GM21423 (cell line): Measurements from ENCODE around the gene VPS13D.
A peak's percentile ranks its signal among the peaks of the same experiment; 100 is the strongest.

Source experiments
- ATAC-seq: cut with Tn5 transposase; IDR thresholded peaks from one replicate; pipeline ENCODE4 v1.9.1; 2021; ENCODE audit warnings: mild to moderate bottlenecking, moderate library complexity; ENCODE audit not compliant: unreplicated experiment

VPS13D gene

DNA sequence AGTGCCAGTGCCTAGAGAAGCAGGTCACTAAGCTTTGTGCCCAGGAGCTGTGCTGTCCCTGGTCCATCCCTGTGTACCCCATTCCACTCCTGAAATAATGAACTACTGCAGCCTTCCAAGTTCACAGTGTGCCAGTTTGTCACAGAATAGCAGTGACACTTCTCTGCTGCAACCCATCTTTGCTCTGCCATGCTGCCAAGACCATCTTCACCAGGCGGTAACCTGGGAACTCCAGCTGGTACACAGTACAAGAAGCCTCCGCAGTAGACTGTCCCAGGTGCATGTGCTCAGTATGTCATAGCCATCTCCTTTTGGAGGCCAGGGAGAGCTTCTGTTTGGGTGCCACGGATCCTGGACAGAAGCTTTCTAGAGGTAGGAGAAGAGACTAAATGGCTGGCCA lies 250.2 kb downstream of the VPS13D start:
- ATAC-seq = no peak

DNA sequence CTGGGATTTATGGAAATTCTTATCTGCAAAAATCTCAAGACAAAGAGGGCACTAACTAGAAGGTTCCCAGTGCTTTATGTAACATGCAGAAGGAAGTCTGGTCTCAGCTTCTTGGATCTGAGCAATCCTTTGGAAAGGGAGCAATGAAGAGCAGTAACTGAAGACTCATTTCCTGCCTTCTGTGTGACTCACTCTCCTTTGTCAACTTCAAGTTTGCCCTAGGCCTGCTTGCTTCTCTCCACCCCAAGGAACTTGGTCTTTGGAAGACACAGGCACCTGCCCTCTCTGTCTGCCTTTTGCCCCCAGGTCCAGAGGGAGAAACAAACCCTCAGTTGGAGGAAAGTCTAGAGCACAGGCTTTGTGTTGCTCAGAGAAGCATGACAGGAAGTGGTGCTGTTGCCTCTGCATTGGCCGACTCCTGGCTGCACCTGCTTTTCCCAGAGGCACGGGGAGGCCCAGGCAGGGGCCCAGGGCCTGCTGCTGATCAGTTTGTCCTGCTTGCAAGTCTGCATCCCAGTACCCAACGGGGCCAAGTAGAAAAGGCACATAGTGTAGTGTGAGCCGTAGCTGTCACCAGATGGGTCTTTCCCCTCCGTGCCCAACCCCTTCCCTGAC lies 251.0 kb downstream of the VPS13D start:
- peak; percentile 43 for ATAC-seq

- no peak for ATAC-seq
Measured at GRCh38 chr1:12481928-12482327, 252.1 kb downstream of the VPS13D start.

GRCh38 chr1:12482988-12483387 lies 253.2 kb downstream of the VPS13D start:
- no peak for ATAC-seq

GRCh38 chr1:12485231-12486058 lies 255.6 kb downstream of the VPS13D start:
- ATAC-seq = no peak

DNA sequence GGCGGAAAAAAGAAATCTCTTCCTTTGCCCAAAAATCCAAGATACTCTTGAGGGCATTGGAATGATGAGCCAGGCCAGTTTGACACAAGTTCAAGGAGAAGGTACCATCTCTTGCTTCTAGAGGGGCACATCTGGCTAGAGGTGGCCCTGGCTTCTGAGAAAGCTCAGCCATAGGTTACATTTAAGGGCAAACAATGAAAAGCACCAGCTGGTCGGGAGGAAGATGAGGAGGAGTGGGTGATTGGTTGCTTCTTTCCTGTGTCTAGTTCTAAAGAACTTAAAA lies 256.2 kb downstream of the VPS13D start:
- ATAC-seq = no peak

DNA sequence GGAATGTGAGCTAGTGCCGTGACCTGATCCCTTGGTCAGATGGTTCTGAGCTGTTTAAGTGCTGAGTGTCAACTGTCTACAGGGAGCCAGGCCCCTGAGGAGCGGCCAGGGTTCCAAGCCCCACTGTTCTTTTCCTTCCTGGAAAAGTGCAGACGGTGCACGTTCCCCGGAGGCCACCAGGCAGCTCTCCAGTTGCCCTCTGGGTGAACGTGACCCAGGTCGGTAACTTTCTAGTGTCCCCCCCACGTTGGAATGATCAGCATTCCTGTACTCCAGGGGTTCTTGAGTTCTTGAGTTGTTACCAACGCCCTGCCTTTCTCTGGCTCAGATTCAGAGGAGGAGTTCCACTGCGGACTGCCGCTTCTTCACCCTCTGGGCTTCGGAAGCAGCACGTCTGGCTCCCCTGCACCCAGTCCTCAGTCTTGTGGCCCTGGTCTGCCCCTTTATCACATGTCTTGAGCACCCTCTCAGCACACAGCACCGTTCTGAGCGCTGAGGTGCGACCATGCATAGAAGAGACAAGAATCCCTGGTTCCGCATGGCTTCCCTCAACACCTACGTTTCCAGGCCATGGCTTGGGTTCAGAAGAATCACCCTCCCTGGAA lies 256.7 kb downstream of the VPS13D start:
- no peak for ATAC-seq

GRCh38 chr1:12487520-12487919 lies 257.7 kb downstream of the VPS13D start:
- ATAC-seq = no peak

DNA sequence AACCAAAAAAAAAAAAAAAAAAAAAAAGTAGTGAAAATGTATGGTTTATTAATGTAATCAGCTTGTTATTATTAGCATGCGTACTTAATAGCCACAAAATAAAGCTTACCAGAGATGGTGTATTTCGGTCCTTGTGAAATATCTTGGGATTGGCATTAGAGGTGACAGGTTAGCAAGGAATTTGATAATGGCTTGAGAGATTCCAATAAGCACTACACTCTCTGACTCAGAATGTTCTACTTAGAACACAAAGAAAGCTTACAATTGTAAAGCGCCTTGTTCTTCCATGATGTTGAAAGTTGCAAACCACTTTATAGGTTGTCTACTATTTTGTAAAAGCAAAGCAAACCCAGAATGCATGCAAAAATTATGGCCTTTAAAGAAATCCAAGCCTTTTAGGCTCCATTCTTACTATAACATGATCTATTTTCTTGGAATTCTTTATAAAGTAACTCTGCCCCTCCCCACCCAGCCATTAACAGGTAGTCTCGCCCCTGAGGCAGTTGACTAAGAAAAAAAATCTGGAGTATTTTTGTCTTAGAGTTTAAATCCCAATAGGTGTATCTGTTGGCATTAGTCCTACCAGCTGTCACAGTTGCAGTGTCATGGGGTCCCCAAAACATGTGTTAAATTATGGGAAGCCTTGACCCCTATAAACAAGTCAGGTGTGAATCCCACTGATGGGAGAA lies 259.0 kb downstream of the VPS13D start:
- no peak for ATAC-seq

- ATAC-seq = no peak
Measured at GRCh38 chr1:12490532-12491142, 260.8 kb downstream of the VPS13D start.

GRCh38 chr1:12491656-12492055 lies 261.8 kb downstream of the VPS13D start:
- no peak for ATAC-seq

DNA sequence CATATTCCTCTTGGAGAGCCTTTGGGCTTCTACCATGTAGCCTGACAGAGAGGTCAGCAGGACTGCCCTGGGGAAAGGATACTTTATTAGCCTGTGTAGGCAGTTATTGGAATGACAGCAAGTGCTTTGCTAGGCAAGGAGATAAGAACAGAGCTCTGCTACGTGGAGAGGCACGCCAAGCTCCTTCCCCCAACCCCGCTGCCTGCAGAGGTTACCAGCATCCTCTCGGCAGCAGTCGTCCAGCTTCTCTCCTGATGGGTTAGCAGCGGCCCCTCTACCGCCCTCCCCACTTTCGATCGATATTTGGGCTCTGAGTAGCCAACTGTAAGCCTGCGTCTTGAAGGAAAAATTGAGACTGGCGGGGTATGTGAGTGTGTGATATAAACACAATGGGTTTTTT lies 265.9 kb downstream of the VPS13D start:
- no peak for ATAC-seq

- no peak for ATAC-seq
Measured at GRCh38 chr1:12496154-12496961, 266.5 kb downstream of the VPS13D start.

DNA sequence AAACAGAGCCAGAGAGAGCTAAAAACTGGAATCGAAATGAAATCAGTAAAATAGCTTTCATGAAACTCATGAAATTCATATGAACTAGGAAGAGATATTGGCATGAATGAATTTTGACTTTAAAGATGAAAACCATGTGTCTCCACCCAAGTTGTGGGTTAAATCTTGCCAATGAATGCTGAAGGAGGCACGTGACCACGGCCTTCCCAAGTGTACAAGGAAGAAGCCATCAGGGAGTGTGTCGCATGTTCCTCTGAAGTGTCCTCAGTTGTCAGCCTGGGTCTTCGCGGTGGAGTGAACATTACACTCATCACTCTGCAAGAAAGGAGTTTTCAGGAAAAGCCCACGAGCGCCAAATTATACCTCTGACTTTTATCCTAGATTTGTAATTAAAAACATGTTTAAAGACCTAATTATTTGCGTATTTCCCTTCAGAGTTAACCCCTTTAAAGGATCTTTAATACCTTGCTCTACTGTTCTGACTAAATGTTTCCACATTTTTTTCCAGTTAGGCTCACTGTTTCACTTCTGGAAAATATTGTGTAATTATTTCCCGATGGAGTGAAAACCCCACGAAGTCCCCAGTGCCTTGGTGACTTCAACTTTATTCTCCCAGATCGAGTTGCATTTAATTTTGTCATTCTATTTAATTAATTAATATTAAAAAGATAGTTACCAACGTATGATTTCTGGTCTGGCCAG lies 269.9 kb downstream of the VPS13D start:
- no peak for ATAC-seq

GRCh38 chr1:12501661-12502060 lies 271.8 kb downstream of the VPS13D start:
- ATAC-seq = no peak

- ATAC-seq = no peak
Measured at GRCh38 chr1:12502336-12503109, 272.7 kb downstream of the VPS13D start.

GRCh38 chr1:12503709-12504108 lies 273.9 kb downstream of the VPS13D start:
- no peak for ATAC-seq

DNA sequence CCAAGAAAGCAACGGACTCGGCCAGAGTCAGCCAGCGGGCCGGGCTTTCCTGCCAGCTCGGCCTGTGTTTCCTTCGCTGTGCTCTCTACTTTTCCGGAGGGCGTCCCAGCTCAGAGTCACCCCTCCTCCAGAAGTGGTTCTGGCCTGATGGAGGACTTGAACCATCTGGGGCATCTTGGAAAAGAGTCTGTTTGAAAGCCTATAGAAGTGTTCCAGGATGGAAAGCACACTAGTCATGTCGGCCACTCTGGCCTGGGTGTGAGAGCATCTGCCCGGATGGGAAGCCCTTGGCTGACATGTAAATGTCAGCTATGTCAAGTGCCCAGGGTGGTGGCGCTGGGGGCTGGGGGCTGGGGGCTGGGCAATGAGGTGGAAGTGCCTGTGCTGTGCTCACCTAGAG lies 274.8 kb downstream of the VPS13D start:
- ATAC-seq = no peak

DNA sequence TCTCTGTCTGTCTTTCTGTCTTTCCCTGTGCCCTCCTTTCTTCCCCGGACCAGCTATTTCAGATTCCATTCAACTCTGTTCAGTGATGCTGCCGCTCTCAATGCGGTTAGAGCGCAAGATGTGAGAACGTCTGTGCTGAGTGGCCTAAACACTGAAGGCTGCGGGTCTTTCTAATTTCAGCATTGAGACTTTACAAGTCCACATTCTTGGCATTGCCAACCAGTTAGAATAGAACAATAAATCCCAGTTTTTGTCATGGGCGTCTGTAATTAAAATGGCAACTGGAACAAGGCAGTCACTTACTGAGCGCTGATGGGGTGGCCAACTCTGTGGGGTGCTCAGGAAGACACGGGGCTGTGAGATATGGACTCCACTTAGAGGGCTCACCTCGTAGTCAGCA lies 275.4 kb downstream of the VPS13D start:
- no peak for ATAC-seq
